Stromal cell of bone marrow (primary cell): Measurements from ENCODE around the gene MSMO1.
"Not testable (repeated sequence)": the region's sequence is repeated elsewhere in the genome, so short reads cannot be mapped to it uniquely, and the experiment has no call there.

Source experiments
- DNase-seq: peaks from one replicate; pipeline ENCODE4 v3.0.0-alpha.2; 2012; ENCODE audit warnings: low read depth

Gene MSMO1

DNA sequence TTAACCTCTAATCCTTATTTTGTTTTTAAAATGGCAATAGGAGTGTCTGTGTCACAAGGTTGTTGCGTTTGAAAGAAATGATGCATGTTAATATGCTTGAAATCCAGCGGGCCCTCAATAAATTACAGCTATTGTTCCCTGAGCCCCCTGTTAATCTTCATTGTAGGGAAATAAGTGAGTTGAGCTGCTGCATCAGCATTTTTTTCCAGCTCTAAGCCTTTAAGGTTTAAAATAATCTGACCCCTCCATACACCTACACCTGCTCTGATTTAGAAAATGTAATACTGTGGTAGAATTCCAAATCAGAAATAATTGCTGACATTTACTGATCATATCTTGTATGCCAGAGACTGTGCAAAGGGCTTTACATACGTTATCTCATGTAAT is 2.6 kb upstream of the MSMO1 start:
- DNase-seq: no peak

DNA sequence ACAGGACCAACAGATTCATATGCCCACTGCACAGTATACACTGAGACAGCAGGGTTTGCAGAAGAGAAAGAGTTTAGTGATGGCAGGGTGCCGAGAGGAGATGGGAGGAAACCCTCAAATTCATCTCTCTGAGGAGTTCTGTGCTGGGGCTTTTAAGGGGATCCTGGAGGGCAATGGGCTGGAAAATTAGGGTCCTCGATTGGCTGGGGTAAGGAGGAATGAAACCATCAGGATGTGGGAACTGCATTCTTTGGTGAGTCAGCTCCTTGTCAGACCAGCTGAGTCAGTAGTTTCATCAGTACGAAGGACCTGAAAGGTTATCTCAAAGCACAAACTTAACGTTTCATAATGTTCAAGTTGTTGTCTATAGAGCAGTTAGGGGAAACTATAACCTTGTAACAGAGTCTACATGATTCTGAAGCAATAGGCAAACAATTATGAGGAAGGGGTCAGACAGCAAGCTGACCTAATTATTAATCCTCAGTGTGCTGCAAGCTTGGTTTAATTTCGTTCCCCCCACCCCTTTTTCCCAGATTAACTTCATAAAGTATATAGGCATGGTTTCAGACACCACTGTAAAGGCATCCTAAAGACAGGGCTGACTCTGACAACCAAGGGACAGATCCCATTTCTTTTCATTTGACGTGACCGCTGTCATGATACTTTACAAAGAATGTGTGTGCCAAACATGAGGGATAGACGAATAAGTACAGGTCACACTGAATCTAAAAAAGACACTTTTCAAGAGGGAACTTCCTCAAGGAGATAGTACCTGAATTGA is 1.5 kb upstream of the MSMO1 start:
- no peak for DNase-seq

- no peak for DNase-seq
These were observed 648 bp upstream of the MSMO1 start for GRCh38 chr4:165326831-165327210.

- no peak for DNase-seq
These were observed 594 bp downstream of the MSMO1 start for GRCh38 chr4:165328101-165328425.

DNA sequence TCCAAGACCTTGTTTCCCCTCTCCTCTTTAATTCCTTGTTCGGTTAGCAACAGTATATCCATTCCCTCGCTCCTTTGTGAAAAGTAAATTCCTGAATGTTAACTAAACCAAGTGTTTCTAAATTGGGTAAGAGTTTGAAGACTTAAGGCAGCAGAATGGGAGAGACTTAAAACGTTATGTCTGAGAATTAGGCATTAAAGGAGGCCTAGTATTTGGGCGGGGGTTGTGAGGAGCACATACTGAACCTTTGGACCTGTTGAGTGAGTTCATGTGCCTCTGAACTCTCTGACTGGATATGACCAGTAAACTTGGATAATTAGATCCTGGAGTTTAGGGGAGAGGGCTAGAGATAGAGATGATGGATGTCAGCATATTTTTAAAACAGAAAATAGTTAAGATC is 1.2 kb downstream of the MSMO1 start:
- DNase-seq: no peak

DNA sequence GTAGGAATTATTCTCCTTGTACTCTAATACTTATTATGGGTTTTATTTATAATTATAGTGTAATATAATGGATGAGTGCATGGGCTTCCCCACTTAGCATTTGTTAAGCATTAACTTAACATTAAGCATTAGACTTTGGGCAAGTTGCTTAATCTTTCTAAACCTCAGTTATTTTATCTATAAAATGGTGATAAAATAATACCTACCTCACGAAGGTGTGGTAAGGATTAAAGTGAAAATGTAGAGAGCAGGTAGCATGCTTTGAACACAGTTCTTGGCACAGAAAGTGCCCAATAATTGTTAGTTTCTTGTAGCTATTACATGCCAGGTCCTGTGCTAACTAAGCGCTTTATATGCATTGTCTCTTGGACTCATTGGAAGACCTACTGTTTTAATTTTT is 2.6 kb downstream of the MSMO1 start:
- DNase-seq: no peak

DNA sequence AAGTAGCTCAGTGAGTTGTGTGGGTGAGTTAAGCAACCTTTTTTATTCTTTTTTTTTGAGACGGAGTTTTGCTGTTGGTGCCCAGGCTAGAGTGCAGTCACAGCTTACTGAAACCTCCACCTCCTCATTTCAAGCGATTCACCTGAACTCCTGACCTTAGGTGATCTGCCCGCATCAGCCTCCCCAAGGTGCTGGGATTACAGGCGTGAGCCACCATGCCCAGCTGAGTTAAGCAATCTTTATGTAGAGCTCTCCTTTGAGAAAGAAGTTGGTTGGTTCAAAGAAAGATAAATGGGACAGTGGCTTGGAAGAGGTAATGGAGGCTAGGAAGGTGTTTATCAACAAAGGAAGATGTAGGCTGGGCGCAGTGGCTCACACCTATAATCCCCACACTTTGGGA is 3.2 kb downstream of the MSMO1 start:
- DNase-seq: no peak

DNA sequence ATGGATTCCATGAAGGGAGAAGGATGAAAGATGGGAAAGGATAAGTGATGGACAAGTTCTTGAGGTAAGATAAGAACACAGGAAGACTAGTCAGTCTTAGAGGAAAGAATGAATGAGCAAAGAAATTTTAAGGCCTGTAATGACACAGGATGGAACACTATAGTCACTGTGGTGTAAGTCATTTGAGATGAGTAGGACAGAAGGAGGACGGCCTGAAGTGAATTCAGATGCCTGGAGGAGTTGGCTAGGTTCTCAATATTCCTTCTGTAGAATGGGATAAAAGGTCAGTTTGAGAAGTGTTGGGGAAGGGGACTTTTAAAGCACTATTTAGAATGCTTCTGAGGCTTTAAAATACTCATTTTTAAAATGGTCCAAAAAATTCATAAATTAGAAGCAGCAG is 3.9 kb downstream of the MSMO1 start:
- no peak for DNase-seq

- no peak for DNase-seq
These were observed 4.4 kb downstream of the MSMO1 start for GRCh38 chr4:165331823-165332222.

GRCh38 chr4:165332502-165332901 is 5.0 kb downstream of the MSMO1 start:
- no peak for DNase-seq

GRCh38 chr4:165335163-165335703 is 7.8 kb downstream of the MSMO1 start:
- no peak for DNase-seq

DNA sequence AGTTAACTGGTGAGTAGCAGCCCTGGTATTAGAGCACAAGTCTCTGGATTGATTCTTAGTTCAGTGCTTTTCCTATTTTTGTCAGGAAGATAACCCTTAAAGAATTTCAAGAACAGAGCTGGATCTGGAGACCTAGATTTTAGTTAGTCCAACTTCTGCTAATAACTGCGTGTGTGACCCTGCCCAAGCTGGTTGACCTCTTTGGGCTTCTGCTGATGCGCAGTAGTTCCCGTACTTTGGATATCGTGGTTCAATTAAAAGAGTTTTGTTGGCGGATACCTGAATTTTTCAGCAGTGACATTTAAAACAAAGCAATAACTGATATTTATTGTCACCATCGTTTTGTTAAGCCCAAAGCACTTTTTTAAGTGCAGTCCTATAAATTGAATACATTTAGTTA is 9.3 kb downstream of the MSMO1 start:
- DNase-seq: no peak

DNA sequence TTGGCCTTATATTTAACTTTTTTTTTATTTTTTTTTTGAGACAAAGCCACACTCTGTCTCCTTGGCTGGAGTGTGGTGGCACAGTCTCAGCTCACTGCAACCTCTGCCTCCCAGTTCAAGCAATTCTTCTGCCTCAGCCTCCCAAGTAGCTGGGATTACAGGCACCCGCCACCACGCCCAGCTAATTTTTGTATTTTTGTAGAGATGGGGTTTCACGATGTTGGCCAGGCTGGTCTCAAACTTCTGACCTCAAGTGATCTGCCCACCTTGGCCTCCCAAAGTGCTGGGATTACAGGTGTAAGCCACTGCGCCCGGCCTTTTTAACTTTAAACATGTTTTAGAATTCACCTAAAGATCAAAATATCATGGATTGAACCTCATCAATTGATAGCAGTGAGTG is 14.9 kb downstream of the MSMO1 start:
- not testable (repeated sequence) for DNase-seq

- no peak for DNase-seq
These were observed 16.1 kb downstream of the MSMO1 start for GRCh38 chr4:165343353-165344191.

DNA sequence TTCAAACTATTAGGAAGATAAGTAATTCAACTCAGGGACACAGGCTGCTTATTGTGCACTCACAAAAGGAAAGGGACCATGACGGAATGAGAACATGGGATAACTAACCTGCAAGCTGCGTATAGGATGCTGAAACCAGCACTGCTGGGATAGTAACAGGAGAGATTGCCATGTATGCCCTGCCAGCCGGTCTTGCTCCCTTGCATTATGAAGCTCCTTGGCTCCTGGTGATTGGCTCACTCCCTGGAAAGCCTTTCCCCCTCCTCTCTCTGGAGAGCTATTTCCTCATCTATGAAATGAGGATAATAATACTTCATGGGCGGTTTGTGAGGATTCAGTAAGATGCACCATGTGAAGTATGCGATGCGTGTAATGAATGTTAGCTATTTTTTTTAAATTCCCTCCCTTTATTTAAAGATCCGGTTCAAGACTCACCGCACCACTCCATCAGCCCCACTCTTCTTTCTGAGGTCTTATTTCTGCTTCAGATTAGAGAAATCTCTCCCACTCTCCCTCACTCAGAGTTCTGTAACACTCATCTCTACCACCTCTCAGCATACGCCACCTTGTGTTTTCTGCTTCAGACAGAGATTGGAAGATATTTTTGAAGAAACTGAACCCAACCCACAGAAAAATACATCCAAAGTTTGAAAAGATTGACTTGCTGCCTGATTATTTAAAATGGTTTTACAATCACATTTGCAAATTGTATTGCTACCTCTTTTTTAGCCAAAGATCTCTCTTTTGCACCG is 18.4 kb downstream of the MSMO1 start:
- no peak for DNase-seq

DNA sequence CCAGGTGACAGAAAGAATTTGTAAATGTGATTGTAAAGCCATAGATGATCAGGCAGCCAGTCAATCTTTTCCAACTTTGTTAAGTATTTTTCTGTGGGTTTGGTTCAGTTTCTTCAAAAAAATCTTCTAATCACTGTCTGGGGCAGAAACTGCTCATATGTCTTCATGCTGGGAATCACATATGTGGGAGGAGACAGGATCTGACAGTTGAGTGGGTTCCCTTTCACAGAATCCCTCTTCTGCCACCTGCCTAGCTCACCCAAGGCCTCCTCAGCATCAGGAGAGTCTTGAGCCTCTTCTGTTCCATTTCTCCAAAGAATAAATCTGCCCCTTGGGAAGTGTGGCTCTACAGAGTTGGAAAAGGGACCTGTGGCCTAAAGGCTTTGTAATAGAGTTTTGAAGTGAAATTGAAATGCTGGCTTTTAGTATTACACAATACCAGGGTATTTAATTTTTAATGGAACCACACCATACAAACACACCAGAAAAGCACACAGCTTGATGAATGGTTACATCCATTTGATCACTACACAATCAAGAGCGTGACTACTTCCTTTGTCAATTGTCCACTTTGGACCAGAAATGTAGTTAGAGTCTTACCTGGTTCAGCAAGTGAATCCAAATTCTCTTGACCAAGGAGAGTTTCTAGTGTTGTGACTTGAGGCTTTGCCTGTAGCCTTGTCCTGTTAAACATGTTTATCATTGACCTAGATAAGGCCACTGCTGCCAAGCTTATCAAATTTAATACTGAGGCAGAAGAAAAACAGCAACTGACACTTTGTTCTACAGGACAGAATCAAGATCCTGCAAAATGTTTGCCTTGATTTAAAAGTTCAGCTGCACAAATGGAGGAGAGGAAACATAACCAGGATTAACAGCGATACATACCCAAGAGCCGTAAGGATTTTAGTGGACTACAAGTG is 20.4 kb downstream of the MSMO1 start:
- no peak for DNase-seq

GRCh38 chr4:165351359-165352130 is 24.1 kb downstream of the MSMO1 start:
- no peak for DNase-seq

- DNase-seq: no peak
These were observed 28.4 kb downstream of the MSMO1 start for GRCh38 chr4:165355900-165356300.

GRCh38 chr4:165359506-165359905 is 32.0 kb downstream of the MSMO1 start:
- no peak for DNase-seq

- DNase-seq: no peak
These were observed 32.7 kb downstream of the MSMO1 start for GRCh38 chr4:165360041-165360695.
